ENCODE measurements around the gene DNM3. TPM values are rescaled to one million over a fixed set of nuclear protein-coding genes. Genes with fewer than 3 reads are reported as not detected.

Gene DNM3
- total and polyA plus RNA-seq, 9 of the 15 experiments (the other 6 are each of a cell fraction or from before 2014, with no cell fraction given), result 0.08 to 0.36 (median 0.22) TPM; not detected in 1

- TF ChIP-seq CBFA2T3 (IDR thresholded peaks at IDR 0.05) (no peak), MCM2 (IDR thresholded peaks at IDR 0.05; ENCODE audit: low read depth) (no peak), KLF1 (tag; IDR thresholded peaks at IDR 0.05) (no peak), RBM14 (IDR thresholded peaks at IDR 0.05; ENCODE audit: borderline replicate concordance, insufficient read depth, low read depth, low read length) (no peak), CXXC5 (CRISPR knock-in tag; IDR thresholded peaks at IDR 0.05) (no peak), PHB2 (IDR thresholded peaks at IDR 0.05; ENCODE audit: low read depth) (no peak), SMARCA5 (IDR thresholded peaks at IDR 0.05) (no peak), ADNP (tag; IDR thresholded peaks at IDR 0.05) (no peak), NELFE (IDR thresholded peaks at IDR 0.05; ENCODE audit: insufficient read depth, insufficient read length) (no peak), CTBP1 (IDR thresholded peaks at IDR 0.05; ENCODE audit: borderline replicate concordance) (no peak), KDM1A (IDR thresholded peaks at IDR 0.05) (no peak), MYBL2 (IDR thresholded peaks at IDR 0.05; ENCODE audit: low read depth) (no peak), MYBL2 (CRISPR knock-in tag; IDR thresholded peaks at IDR 0.05; ENCODE audit: borderline replicate concordance) (no peak), SREBF2 (CRISPR knock-in tag; IDR thresholded peaks at IDR 0.05) (no peak), MAFG (tag; conservative IDR thresholded peaks at IDR 0.05) (no peak), MAFF (IDR thresholded peaks at IDR 0.05; ENCODE audit: low read length) (no peak), POU5F1 (IDR thresholded peaks at IDR 0.05; ENCODE audit: borderline replicate concordance, low read depth, low read length, partially characterized antibody) (no peak), GTF2A2 (tag; IDR thresholded peaks at IDR 0.05) (no peak)
- no peak for ATAC-seq
- Histone ChIP-seq H3K9me3 (replicated peaks; ENCODE audit: control insufficient read depth, insufficient read depth, low read depth, low read length) (no peaks in the 10 kb centered on the region), H3K9me1 (ENCODE audit: control insufficient read depth, insufficient read depth, low read length) (no peaks in the 10 kb centered on the region), H2AFZ (ENCODE audit: low read depth, low read length) (no peak overlapping the region), H3K4me1 (replicated peaks in 1 of 2; ENCODE audit: control insufficient read depth in 2 of 2, insufficient read depth in 2 of 2, low read length in 2 of 2) (no peaks in the 10 kb centered on the region), H3K27me3 (ENCODE audit: control insufficient read depth in 2 of 2, insufficient read depth in 2 of 2, low read length in 2 of 2) (no peaks in the 10 kb centered on the region), H3K79me2 (ENCODE audit: control insufficient read depth, insufficient read depth, low read length) (no peaks in the 10 kb centered on the region), H3K4me2 (ENCODE audit: insufficient read depth, low read length) (no peak overlapping the region), H3K36me3 (ENCODE audit: control insufficient read depth, insufficient read depth, low read length) (no peaks in the 10 kb centered on the region), H3K4me3 (no peak overlapping the region), H3K27ac (ENCODE audit: extremely low read depth, low read depth, low read length) (no peak overlapping the region), H4K20me1 (replicated peaks; ENCODE audit: control insufficient read depth, insufficient read depth, low read length) (no peaks in the 10 kb centered on the region), H3K9ac (ENCODE audit: insufficient read depth in 1 of 2, low read depth in 2 of 2, low read length in 2 of 2) (no peak overlapping the region)
- ChIA-PET CTCF (ENCODE audit: low intra/inter-chr PET ratio) (no interaction called here), POLR2A (no interaction called here)
- no TSS peak for BruUV-seq (replicated peaks)
- in situ Hi-C loops (cut with MboI) (no loop called here), intact Hi-C loops (cut with micrococcal nuclease) (no loop called here)
- no peak for DNase-seq (ENCODE audit: extremely low read depth in 1 of 4, low spot score in 3 of 4)
- no peak for FAIRE-seq
Observed at GRCh38 chr1:172255223-172255560, 413.9 kb downstream of the DNM3 start.
